Measurements from ENCODE around the gene KRTAP5-9. TPM values are rescaled to one million over a fixed set of nuclear protein-coding genes. Genes with fewer than 3 reads are reported as not detected.
"Not testable (repeated sequence)": the region's sequence is repeated elsewhere in the genome, so short reads cannot be mapped to it uniquely, and the experiment has no call there.

The KRTAP5-9 gene
- total RNA-seq, 3 donors from 2014 or later (not counting 1 experiment from before 2014, with no cell fraction given): 0.31 TPM; not detected in 2

GRCh38 chr11:71538666-71538990 lies 9.6 kb upstream of the KRTAP5-9 start:
- Mint-ChIP-seq H3K4me3 (no peak overlapping the region), H3K9me3 (no peaks in the 10 kb centered on the region), H3K27ac (no peak overlapping the region), H3K27me3 (ENCODE audit: low read depth in 2 of 2) (peaks cover 7 to 9% of the 10 kb centered on the region in 2 donors), H3K36me3 (no peaks in the 10 kb centered on the region), H3K4me1 (peaks cover 2 to 9% of the 10 kb centered on the region in 2 donors)
- no peak for ATAC-seq
- WGBS (ENCODE audit: insufficient coverage): 83% methylated on average over 4 of the region's 4 CpGs
- TF ChIP-seq CTCF (IDR thresholded peaks at IDR 0.05): no peak
- Histone ChIP-seq H3K27ac (ENCODE audit: low read length) (no peak overlapping the region), H3K4me1 (ENCODE audit: control insufficient read depth, insufficient read depth, low read length) (no peaks in the 10 kb centered on the region), H3K36me3 (ENCODE audit: control insufficient read depth, insufficient read depth, low read length) (no peaks in the 10 kb centered on the region), H3K27me3 (ENCODE audit: control insufficient read depth, insufficient read depth, low read length) (no peaks in the 10 kb centered on the region), H3K4me3 (ENCODE audit: low read length) (no peak overlapping the region), H3K9me3 (ENCODE audit: control insufficient read depth, insufficient read depth, low read length) (no peaks in the 10 kb centered on the region)
- no peak for DNase-seq
- intact Hi-C loops (cut with micrococcal nuclease): no loop called here

- H3K9me3 Mint-ChIP-seq: no peaks in the 10 kb centered on the region
- 93% methylated on average over 11 of the region's 11 CpGs for WGBS (ENCODE audit: insufficient coverage)
- Histone ChIP-seq H3K4me1 (ENCODE audit: control insufficient read depth, insufficient read depth, low read length) (no peaks in the 10 kb centered on the region), H3K27ac (ENCODE audit: low read length) (no peak overlapping the region), H3K4me3 (ENCODE audit: low read length) (no peak overlapping the region), H3K27me3 (ENCODE audit: control insufficient read depth, insufficient read depth, low read length) (no peaks in the 10 kb centered on the region), H3K9me3 (ENCODE audit: control insufficient read depth, insufficient read depth, low read length) (no peaks in the 10 kb centered on the region), H3K36me3 (ENCODE audit: control insufficient read depth, insufficient read depth, low read length) (no peaks in the 10 kb centered on the region)
- peaks cover 6 to 13% of the 10 kb centered on the region in 2 donors for H3K4me1 Mint-ChIP-seq
- peaks cover 7 to 9% of the 10 kb centered on the region in 2 donors for H3K27me3 Mint-ChIP-seq (ENCODE audit: low read depth in 2 of 2)
- intact Hi-C loops (cut with micrococcal nuclease): no loop called here
- no peaks in the 10 kb centered on the region for H3K36me3 Mint-ChIP-seq
- no peak for TF ChIP-seq CTCF (IDR thresholded peaks at IDR 0.05)
- DNase-seq (no peak), ATAC-seq (no peak)
- H3K4me3 Mint-ChIP-seq: no peak overlapping the region
- no peak overlapping the region for H3K27ac Mint-ChIP-seq
Observed at GRCh38 chr11:71539017-71539416, 9.2 kb upstream of the KRTAP5-9 start.

GRCh38 chr11:71539971-71540370 lies 8.2 kb upstream of the KRTAP5-9 start:
- DNase-seq; H3K4me3 Mint-ChIP-seq; H3K4me1 ChIP-seq (ENCODE audit: control insufficient read depth, insufficient read depth, low read length); H3K27ac ChIP-seq (ENCODE audit: low read length); ATAC-seq; intact Hi-C loops (cut with micrococcal nuclease); H3K36me3 ChIP-seq (ENCODE audit: control insufficient read depth, insufficient read depth, low read length); H3K36me3 Mint-ChIP-seq; H3K27me3 ChIP-seq (ENCODE audit: control insufficient read depth, insufficient read depth, low read length); H3K9me3 Mint-ChIP-seq; H3K4me3 ChIP-seq (ENCODE audit: low read length); H3K9me3 ChIP-seq (ENCODE audit: control insufficient read depth, insufficient read depth, low read length); H3K27me3 Mint-ChIP-seq (ENCODE audit: low read depth in 2 of 2); H3K27ac Mint-ChIP-seq: not testable (repeated sequence)
- peaks cover 7 to 17% of the 10 kb centered on the region in 2 donors for H3K4me1 Mint-ChIP-seq
- 78% methylated on average over 10 of the region's 11 CpGs for WGBS (ENCODE audit: insufficient coverage)

GRCh38 chr11:71540521-71541304 lies 7.5 kb upstream of the KRTAP5-9 start:
- H3K36me3 ChIP-seq (ENCODE audit: control insufficient read depth, insufficient read depth, low read length); DNase-seq; H3K27me3 ChIP-seq (ENCODE audit: control insufficient read depth, insufficient read depth, low read length); H3K36me3 Mint-ChIP-seq; H3K9me3 ChIP-seq (ENCODE audit: control insufficient read depth, insufficient read depth, low read length); ATAC-seq; H3K27ac Mint-ChIP-seq; H3K4me1 ChIP-seq (ENCODE audit: control insufficient read depth, insufficient read depth, low read length); H3K4me3 ChIP-seq (ENCODE audit: low read length); intact Hi-C loops (cut with micrococcal nuclease); H3K27ac ChIP-seq (ENCODE audit: low read length); H3K9me3 Mint-ChIP-seq; H3K27me3 Mint-ChIP-seq (ENCODE audit: low read depth in 2 of 2); H3K4me3 Mint-ChIP-seq: not testable (repeated sequence)
- 83% methylated on average over 9 of the region's 9 CpGs for WGBS (ENCODE audit: insufficient coverage)
- H3K4me1 Mint-ChIP-seq: peaks cover 7 to 17% of the 10 kb centered on the region in 2 donors
